ENCODE data around the gene DCXR. TPM values are rescaled to one million over a fixed set of nuclear protein-coding genes. Genes with fewer than 3 reads are reported as not detected.

DCXR gene
- total and polyA plus RNA-seq, 2 of the 13 experiments (the other 11 are each of a cell fraction or from before 2014, with no cell fraction given) = 287 to 311 TPM

GRCh38 chr17:82013772-82014321 is 23.6 kb downstream of the DCXR start (continued):
- TF ChIP-seq ZNF749 (CRISPR knock-in tag; IDR thresholded peaks at IDR 0.05; ENCODE audit: borderline replicate concordance) (0 out of 2 replicates have a peak, but pooled peaks have one; percentile 39), CBX1 (IDR thresholded peaks at IDR 0.05; ENCODE audit: low read depth) (no peak), NCOA2 (CRISPR knock-in tag; IDR thresholded peaks at IDR 0.05) (peak; percentile 73), HDAC1 (CRISPR knock-in tag; IDR thresholded peaks at IDR 0.05) (peak; percentile 64), SIN3B (IDR thresholded peaks at IDR 0.05; ENCODE audit: low read length) (no peak), TAF15 (IDR thresholded peaks at IDR 0.05; ENCODE audit: low read depth, low read length, poor library complexity, severe bottlenecking) (no peak), TGIF2 (CRISPR knock-in tag; IDR thresholded peaks at IDR 0.05) (0 out of 2 replicates have a peak, but pooled peaks have one; percentile 45), ONECUT2 (CRISPR knock-in tag; IDR thresholded peaks at IDR 0.05) (no peak), RXRA (CRISPR knock-in tag; IDR thresholded peaks at IDR 0.05) (peak; percentile 89), SOX5 (CRISPR knock-in tag; IDR thresholded peaks at IDR 0.05; ENCODE audit: borderline replicate concordance) (peak; percentile 60; the same call in 1 of the 2 replicates), ZNF280D (CRISPR knock-in tag; IDR thresholded peaks at IDR 0.05) (peak; percentile 17; the same call in 1 of the 2 replicates), TBL1XR1 (IDR thresholded peaks at IDR 0.05; ENCODE audit: borderline replicate concordance, low read length, partially characterized antibody) (no peak), ZNF232 (CRISPR knock-in tag; IDR thresholded peaks at IDR 0.05; ENCODE audit: borderline replicate concordance) (0 out of 2 replicates have a peak, but pooled peaks have one; percentile 18), RARA (CRISPR knock-in tag; IDR thresholded peaks at IDR 0.05) (peak; percentile 89), AFF4 (CRISPR knock-in tag; IDR thresholded peaks at IDR 0.05) (peak; percentile 80; the same call in 1 of the 2 replicates), ZNF503 (CRISPR knock-in tag; IDR thresholded peaks at IDR 0.05) (0 out of 2 replicates have a peak, but pooled peaks have one; percentile 39), SOX6 (IDR thresholded peaks at IDR 0.05) (no peak), SOX6 (CRISPR knock-in tag; IDR thresholded peaks at IDR 0.05) (peak; percentile 49), E2F1 (CRISPR knock-in tag; IDR thresholded peaks at IDR 0.05) (no peak), TBX2 (CRISPR knock-in tag; IDR thresholded peaks at IDR 0.05; ENCODE audit: borderline replicate concordance) (peak; percentile 55; the same call in 1 of the 2 replicates), SAP130 (CRISPR knock-in tag; IDR thresholded peaks at IDR 0.05; ENCODE audit: low read depth) (peak; percentile 41; the same call in 1 of the 2 replicates)
